Heart right ventricle (tissue), 16 donors: ENCODE measurements around the gene MPRIP. TPM values are rescaled to one million over a fixed set of nuclear protein-coding genes. Genes with fewer than 3 reads are reported as not detected.

Source experiments
- ATAC-seq, 8 donors: fragments of 200-7000 bp; cut with Tn5 transposase; one replicate each; pipeline ENCODE4 v1.9.1; 2020; ENCODE audit warnings: mild to moderate bottlenecking in 8 of 8, moderate library complexity in 8 of 8, moderate number of reproducible peaks in 1 of 8
- DNase-seq, 2 donors: peaks; one replicate each; pipeline ENCODE4 v3.0.0-alpha.2; 2020
- H3K27ac ChIP-seq, 10 donors: fragments of 200-600 bp; sonication (generic) in 2 of 10; one replicate each; pipeline versions ENCODE4 v1.5.0 to v1.8.0; 2020 to 2022; ENCODE audit warnings: mild to moderate bottlenecking in 3 of 10
- H3K27me3 ChIP-seq, 7 donors: fragments of 200-600 bp; one replicate each; pipeline ENCODE4 v1.8.0; 2021 to 2022; ENCODE audit warnings: mild to moderate bottlenecking in 2 of 7
- H3K36me3 ChIP-seq, 9 donors: fragments of 200-600 bp; sonication (generic) in 1 of 9; one replicate each; pipeline versions ENCODE4 v1.5.0 to v1.8.0; 2020 to 2022; ENCODE audit warnings: mild to moderate bottlenecking in 2 of 9
- H3K4me1 ChIP-seq, 9 donors: fragments of 200-600 bp; sonication (generic) in 1 of 9; one replicate each; pipeline versions ENCODE4 v1.5.0 to v1.8.0; 2020 to 2022; ENCODE audit warnings: mild to moderate bottlenecking in 4 of 9
- H3K4me3 ChIP-seq, 10 donors: fragments of 200-600 bp; sonication (generic) in 2 of 10; one replicate each; pipeline versions ENCODE4 v1.5.0 to v1.8.0; 2020 to 2022; ENCODE audit warnings: mild to moderate bottlenecking in 7 of 10, moderate library complexity in 2 of 10
- H3K9me3 ChIP-seq, 11 donors: fragments of 200-600 bp in 10 of 11; sonication (generic) in 2 of 11; one replicate each; pipeline versions ENCODE4 v1.5.0 to v1.8.0; 2013 to 2022; ENCODE audit warnings: mild to moderate bottlenecking in 2 of 11, control low read depth in 1 of 11, moderate library complexity in 1 of 11
- CTCF ChIP-seq, 9 donors: fragments of 200-600 bp; sonication (generic) in 2 of 9; IDR thresholded peaks; one replicate each; pipeline versions ENCODE4 v1.5.0 to v1.8.0; 2021 to 2022; ENCODE audit warnings: antibody characterized with exemption in 9 of 9, mild to moderate bottlenecking in 5 of 9, moderate library complexity in 1 of 9
- WGBS, 2 donors: extraction: QIAGEN DNeasy Blood & Tissue Kit; methylation state at CpG; one replicate each; pipeline ENCODE4 v1.1.7; 2013; ENCODE audit warnings: inconsistent platforms in 1 of 2; 5-methylcytosine and 5-hydroxymethylcytosine counted together
- intact Hi-C, 10 donors: fragments of 100-400 bp; cut with DNase I; formaldehyde crosslinking; loops; one replicate each; pipeline versions ENCODE4 v1.11.1 to v1.14.2; 2022
- polyA plus RNA-seq, 2 donors: library from polyadenylated mRNA; stranded (reverse); fragments of 200-250 nt; gene quantifications; one replicate each; pipeline ENCODE4 v1.2.3, GENCODE V29; 2013
- total RNA-seq, 10 donors: library from RNA; stranded (reverse); fragmentation: NEBNext Ultra II Directional in 3 of 10; extraction: Animal tissue kit (Norgen Biotek cat#: 25700) in 3 of 10; gene quantifications; one replicate each; pipeline versions ENCODE4 v1.2.1 to v1.2.4, GENCODE V29; 2021 to 2023
- donor health status: Arrhythmogenic right ventricular cardiomyopathy.
- donor health status: ischemic (EF 13 %, LVEDD 7.1; RV severe dilation, severe dysfunction).
- donor health status: healthy with polysubstance abuse.
- donor health status: DM: no; HTN: yes; CAD: no.
- donor health status: DM: no; HTN: no; CAD: no.
- donor health status: ischemic (EF 25% LVEDD 6.9; RV normal size, moderate dysfunction).
- donor health status: ischemic (EF 25% LVEDD 5.7; RV mildly dilated, moderate dysfunction).
- donor health status: healthy.
- donor health status: DM: yes; HTN: yes; CAD: no.
- donor health status: Ischemic cardiomyopathy.
- donor health status: ischemic (EF 35%, LVEDD 5.7; RV mildly dilated, moderate dysfunction).
- donor health status: nonischemic (EF 11% LVEDD 7.7; RV severe dilation, severe dysfunction).
- donor health status: DM: yes; HTN: yes; CAD: no.
- donor health status: PGD.
- donor health status: ischemic (EF 29% LVEDD 5.4; RV normal size, mild dysfunction).
- donor health status: nonischemic (EF 23%, LVEDD 6.1; RV moderate dilation, normal function).

The MPRIP gene
- total and polyA plus RNA-seq, 12 donors: 225 to 409 (median 321) TPM

DNA sequence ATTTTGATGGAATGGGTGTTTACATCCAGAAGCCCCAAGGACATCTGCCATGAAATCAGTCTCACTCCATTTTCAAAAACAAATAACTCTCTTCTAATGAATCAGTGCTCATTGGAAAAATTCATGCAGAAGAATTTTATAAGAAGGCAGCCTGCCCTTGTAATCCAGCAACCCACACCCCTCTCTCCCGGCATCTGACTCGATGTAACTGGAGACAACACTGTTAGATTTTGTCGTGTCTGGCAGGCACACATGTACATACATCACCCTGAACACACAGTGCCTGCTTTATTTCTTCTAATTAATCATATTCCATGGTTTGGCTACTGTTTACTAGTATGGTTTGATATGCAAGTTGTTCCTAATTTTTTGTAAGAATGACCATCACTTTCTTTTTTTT, 175.7 kb downstream of the MPRIP start:
- Histone ChIP-seq H3K4me1 (peaks cover 0 to 5% (median 0%) of the 10 kb centered on the region in 9 donors), H3K27me3 (no peaks in the 10 kb centered on the region), H3K4me3 (no peak overlapping the region), H3K9me3 (no peaks in the 10 kb centered on the region), H3K27ac (no peak overlapping the region), H3K36me3 (peaks cover 6 to 100% (median 87%) of the 10 kb centered on the region in 9 donors)
- no peak for TF ChIP-seq CTCF (IDR thresholded peaks at IDR 0.05)
- 88 to 97% methylated on average over 3 of the region's 3 CpGs for WGBS, 2 donors
- intact Hi-C loops: no loop called here
- DNase-seq (no peak), ATAC-seq (no peak)

DNA sequence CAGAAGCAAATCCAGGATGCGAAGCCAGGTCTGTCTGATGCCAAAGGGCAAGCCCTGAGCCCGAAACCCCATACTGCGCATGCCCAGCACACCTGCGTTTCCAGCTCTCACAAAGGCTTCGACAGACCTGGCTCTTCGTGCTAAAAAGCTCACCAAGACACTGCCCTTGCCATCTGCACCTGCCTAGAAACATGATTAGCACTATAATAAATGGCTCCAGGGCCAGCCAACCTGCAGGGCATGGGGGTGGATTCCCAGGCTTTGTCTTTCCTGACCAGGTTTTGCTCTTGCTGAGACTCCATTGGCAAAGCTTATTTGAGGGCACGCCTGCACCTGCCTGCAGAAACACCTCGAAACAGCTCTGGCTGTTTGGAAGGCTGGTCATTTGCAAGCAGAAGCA, 178.3 kb downstream of the MPRIP start:
- no peak for ATAC-seq
- Histone ChIP-seq H3K36me3 (peaks cover 0 to 100% (median 90%) of the 10 kb centered on the region in 9 donors), H3K27ac (no peak overlapping the region), H3K4me3 (no peak overlapping the region), H3K4me1 (no peaks in the 10 kb centered on the region), H3K9me3 (no peaks in the 10 kb centered on the region), H3K27me3 (no peaks in the 10 kb centered on the region)
- 92 to 98% methylated on average over 8 of the region's 8 CpGs for WGBS, 2 donors
- no peak for TF ChIP-seq CTCF (IDR thresholded peaks at IDR 0.05)
- intact Hi-C loops: loop anchor here in 1 of 10 donors (5.0 kb wide), 1 partner anchor 908 kb away; no protein-coding TSS in a partner anchor
- DNase-seq: no peak

DNA sequence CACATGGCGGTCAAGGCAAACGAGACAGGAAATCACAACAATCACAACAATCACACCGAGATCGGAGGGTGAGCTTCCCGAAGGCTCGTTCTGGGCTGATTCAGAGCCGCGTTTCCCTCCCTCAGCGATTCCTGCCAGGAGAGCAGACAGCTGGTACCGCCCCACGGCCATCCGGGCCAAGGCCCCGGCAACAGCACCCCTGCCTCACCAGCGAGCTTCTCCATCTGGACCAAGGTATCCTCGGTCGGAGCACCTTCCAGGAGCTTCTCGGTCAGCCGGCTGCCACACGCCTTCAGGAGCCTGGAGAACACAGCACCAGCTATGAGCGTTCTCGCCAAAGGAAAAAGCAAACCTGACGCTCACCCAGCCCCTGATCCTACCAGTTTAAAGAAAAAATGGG, 179.1 kb downstream of the MPRIP start:
- H3K36me3 ChIP-seq: peaks cover 0 to 100% (median 91%) of the 10 kb centered on the region in 9 donors
- intact Hi-C loops: loop anchor here in 1 of 10 donors (5.0 kb wide), 1 partner anchor 909 kb away; no protein-coding TSS in a partner anchor

GRCh38 chr17:17223736-17224135, 181.5 kb downstream of the MPRIP start:
- 93 to 95% methylated on average over 16 of the region's 16 CpGs for WGBS, 2 donors

More for the DNA sequence above, 179.1 kb downstream of the MPRIP start:
- WGBS, 2 donors: 94 to 95% methylated on average over 22 of the region's 22 CpGs
- no peak for DNase-seq
- Histone ChIP-seq H3K4me3 (no peak overlapping the region), H3K27ac (no peak overlapping the region), H3K27me3 (no peaks in the 10 kb centered on the region), H3K4me1 (no peaks in the 10 kb centered on the region), H3K9me3 (no peaks in the 10 kb centered on the region)
- no peak for ATAC-seq
- TF ChIP-seq CTCF (IDR thresholded peaks at IDR 0.05): no peak

More at GRCh38 chr17:17223736-17224135, 181.5 kb downstream of the MPRIP start:
- DNase-seq (no peak), ATAC-seq (no peak)
- intact Hi-C loops: loop anchor here in 1 of 10 donors (5.0 kb wide), 1 partner anchor 911 kb away; no protein-coding TSS in a partner anchor
- Histone ChIP-seq H3K4me1 (peaks cover 0 to 13% (median 9%) of the 10 kb centered on the region in 9 donors), H3K27ac (no peak overlapping the region), H3K27me3 (no peaks in the 10 kb centered on the region), H3K36me3 (peaks cover 0 to 100% (median 87%) of the 10 kb centered on the region in 9 donors), H3K9me3 (no peaks in the 10 kb centered on the region), H3K4me3 (no peak overlapping the region)
- TF ChIP-seq CTCF (IDR thresholded peaks at IDR 0.05): no peak
